Psoas muscle (tissue), 8 donors: ENCODE results near the gene RFC2. TPM values are rescaled to one million over a fixed set of nuclear protein-coding genes. Genes with fewer than 3 reads are reported as not detected.
A peak's percentile ranks its signal among the peaks of the same experiment; 100 is the strongest.
"Not testable (repeated sequence)": the region's sequence is repeated elsewhere in the genome, so short reads cannot be mapped to it uniquely, and the experiment has no call there.

ENCODE experiments used
- ATAC-seq, 4 donors: fragments of 200-7000 bp; cut with Tn5 transposase; one replicate each; pipeline ENCODE4 v1.9.1; 2020; ENCODE audit warnings: moderate library complexity in 3 of 4, mild to moderate bottlenecking in 2 of 4
- DNase-seq, 2 donors: peaks; one replicate each; pipeline ENCODE4 v3.0.0-alpha.2; 2020
- H3K27ac ChIP-seq: fragments of 200-600 bp; one replicate; pipeline ENCODE4 v1.8.0; 2022
- H3K27me3 ChIP-seq, 3 donors: fragments of 200-600 bp in 1 of 3; one replicate each; pipeline versions ENCODE4 v1.6.1 to v1.8.0; 2013 to 2022; ENCODE audit warnings: low read length in 2 of 3, mild to moderate bottlenecking in 2 of 3, moderate library complexity in 1 of 3; ENCODE audit not compliant: insufficient read depth in 3 of 3
- H3K36me3 ChIP-seq, 2 donors: fragments of 200-600 bp in 1 of 2; one replicate each; pipeline versions ENCODE4 v1.6.1 to v1.8.0; 2013 to 2022; ENCODE audit warnings: low read depth in 1 of 2, mild to moderate bottlenecking in 1 of 2, moderate library complexity in 1 of 2; ENCODE audit not compliant: insufficient read depth in 1 of 2
- H3K4me1 ChIP-seq: fragments of 200-600 bp; one replicate; pipeline ENCODE4 v1.8.0; 2022
- H3K4me3 ChIP-seq: fragments of 200-600 bp; one replicate; pipeline ENCODE4 v1.8.0; 2022; ENCODE audit warnings: mild to moderate bottlenecking
- H3K9me3 ChIP-seq: fragments of 200-600 bp; one replicate; pipeline ENCODE4 v1.8.0; 2022
- WGBS, 3 donors: extraction: QIAGEN DNeasy Blood & Tissue Kit; methylation state at CpG; one replicate each; pipeline versions ENCODE4 v1.1.6 to v1.1.7; 2013; 5-methylcytosine and 5-hydroxymethylcytosine counted together
- intact Hi-C, 2 donors: fragments of 100-400 bp; cut with DNase I; formaldehyde crosslinking; loops; one replicate each; pipeline versions ENCODE4 v1.11.0 to v1.14.2; 2022
- polyA plus RNA-seq, 3 donors: library from polyadenylated mRNA; stranded (reverse); fragments of 200-250 nt; gene quantifications; one replicate each; pipeline ENCODE4 v1.2.3, GENCODE V29; 2013
- total RNA-seq, 4 donors: library from RNA; stranded (reverse); fragmentation: NEBNext Ultra II Directional in 2 of 4; extraction: Animal tissue kit (Norgen Biotek cat#: 25700) in 2 of 4; gene quantifications; one replicate each; pipeline versions ENCODE4 v1.2.1 to v1.2.4, GENCODE V29; 2021 to 2023
- TF ChIP-seq, protein P1 (sequence below): fragments of 200-600 bp; IDR thresholded peaks from one replicate; pipeline ENCODE4 v1.8.0; 2022; ENCODE audit warnings: antibody characterized with exemption
- donor health status: healthy with polysubstance abuse.
- donor health status: DM: no; HTN: no; CAD: no; lungs with moderate emphysema.
- donor health status: Bipolar disorder and iron deficiency.
- donor health status: healthy.
- donor health status: DM: yes; HTN: yes; CAD: no.
- donor health status: DM: no; HTN: no; CAD: no.
- donor health status: DM: no; HTN: no; CAD: no.
- donor health status: DM: yes; HTN: yes; CAD: no.

The RFC2 gene
- total and polyA plus RNA-seq, 7 donors = 13.7 to 25.8 (median 19.8) TPM

DNA sequence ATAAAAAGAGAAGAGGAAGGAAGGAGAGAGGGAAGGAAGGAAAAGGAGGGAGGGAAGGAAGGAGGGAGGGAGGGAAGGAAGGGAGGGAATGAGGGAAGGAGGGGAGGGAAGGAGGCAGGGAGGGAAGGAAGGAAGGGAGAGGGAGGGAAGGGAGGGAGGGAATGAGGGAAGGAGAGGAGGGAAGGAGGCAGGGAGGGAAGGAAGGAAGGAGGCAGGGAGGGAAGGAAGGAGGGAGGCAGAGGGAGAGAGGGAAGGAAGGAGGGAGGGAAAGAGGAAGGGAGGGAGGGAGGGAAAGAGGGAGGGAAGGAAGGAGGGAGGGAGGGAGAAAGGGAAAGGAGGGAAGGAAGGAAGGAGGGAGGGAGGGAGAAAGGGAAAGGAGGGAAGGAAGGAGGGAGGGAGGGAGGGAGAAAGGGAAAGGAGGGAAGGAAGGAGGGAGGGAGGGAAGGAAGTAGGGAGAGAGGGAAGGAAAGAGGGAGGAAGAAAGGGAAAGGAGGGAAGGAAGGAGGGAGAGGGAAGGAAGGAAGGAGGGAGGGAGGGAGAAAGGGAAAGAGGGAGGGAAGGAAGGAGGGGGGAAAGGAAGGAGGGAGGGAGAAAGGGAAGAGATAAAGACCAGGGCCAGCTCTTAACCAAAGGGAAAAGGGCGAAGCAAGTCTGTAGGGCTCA, 50.1 kb downstream of the RFC2 start:
- Histone ChIP-seq H3K4me3 (no peak overlapping the region), H3K4me1 (peaks cover 2% of the 10 kb centered on the region), H3K36me3 (peaks cover 0 to 15% of the 10 kb centered on the region in 2 donors), H3K27ac (no peak overlapping the region), H3K9me3 (no peaks in the 10 kb centered on the region), H3K27me3 (no peaks in the 10 kb centered on the region)
- 78 to 88% (median 83%) methylated on average over 1 of the region's 1 CpG for WGBS, 3 donors
- TF ChIP-seq, protein P1, sequence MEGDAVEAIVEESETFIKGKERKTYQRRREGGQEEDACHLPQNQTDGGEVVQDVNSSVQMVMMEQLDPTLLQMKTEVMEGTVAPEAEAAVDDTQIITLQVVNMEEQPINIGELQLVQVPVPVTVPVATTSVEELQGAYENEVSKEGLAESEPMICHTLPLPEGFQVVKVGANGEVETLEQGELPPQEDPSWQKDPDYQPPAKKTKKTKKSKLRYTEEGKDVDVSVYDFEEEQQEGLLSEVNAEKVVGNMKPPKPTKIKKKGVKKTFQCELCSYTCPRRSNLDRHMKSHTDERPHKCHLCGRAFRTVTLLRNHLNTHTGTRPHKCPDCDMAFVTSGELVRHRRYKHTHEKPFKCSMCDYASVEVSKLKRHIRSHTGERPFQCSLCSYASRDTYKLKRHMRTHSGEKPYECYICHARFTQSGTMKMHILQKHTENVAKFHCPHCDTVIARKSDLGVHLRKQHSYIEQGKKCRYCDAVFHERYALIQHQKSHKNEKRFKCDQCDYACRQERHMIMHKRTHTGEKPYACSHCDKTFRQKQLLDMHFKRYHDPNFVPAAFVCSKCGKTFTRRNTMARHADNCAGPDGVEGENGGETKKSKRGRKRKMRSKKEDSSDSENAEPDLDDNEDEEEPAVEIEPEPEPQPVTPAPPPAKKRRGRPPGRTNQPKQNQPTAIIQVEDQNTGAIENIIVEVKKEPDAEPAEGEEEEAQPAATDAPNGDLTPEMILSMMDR = no peak
- DNase-seq (no peak), ATAC-seq (no peak)
- intact Hi-C loops = loop anchor here in 1 of 2 donors (1.0 kb wide), 1 partner anchor 196 kb away; no protein-coding TSS in a partner anchor

DNA sequence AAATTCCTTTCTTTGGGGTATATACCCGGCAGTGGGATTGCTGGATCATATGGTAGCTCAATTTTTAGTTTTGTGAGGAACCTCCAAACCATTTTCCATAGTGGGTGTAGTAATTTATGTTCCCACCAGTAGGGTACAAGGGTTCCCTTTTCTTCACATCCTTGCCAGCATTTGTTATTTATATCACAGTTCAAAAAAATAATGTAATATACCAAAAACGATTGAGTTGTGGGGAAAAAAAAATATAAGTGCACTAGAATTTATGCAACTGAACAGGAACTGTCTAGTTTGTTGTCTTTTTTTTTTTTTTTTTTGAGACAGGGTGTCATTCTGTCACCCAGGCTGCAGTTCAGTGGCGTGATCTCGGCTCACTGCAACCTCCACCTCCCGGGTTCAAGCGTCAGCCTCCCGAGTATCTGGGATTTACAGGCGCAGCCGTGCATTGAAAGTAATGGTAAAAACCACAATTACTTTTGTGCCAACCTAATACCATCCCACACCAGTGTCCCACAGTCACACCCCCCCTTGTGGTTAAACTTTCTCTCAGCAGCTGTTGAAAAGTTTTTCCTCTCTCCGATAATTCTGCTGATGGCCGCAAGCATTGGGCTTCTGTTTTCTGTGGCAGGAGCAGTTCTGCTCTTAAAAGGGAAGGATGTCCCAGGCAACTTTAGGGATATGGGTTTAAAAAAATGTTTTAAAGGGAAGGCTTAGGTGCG, 51.2 kb downstream of the RFC2 start:
- peaks cover 0 to 23% of the 10 kb centered on the region in 2 donors for H3K36me3 ChIP-seq
- H3K27ac ChIP-seq = no peak overlapping the region
- no peak for ATAC-seq
- DNase-seq = no peak
- TF ChIP-seq, protein P1 = peak; percentile 26
- no peaks in the 10 kb centered on the region for H3K9me3 ChIP-seq
- H3K4me1 ChIP-seq = peaks cover 2% of the 10 kb centered on the region
- 39 to 63% (median 41%) methylated on average over 12 of the region's 12 CpGs for WGBS, 3 donors
- H3K4me3 ChIP-seq = no peak overlapping the region
- intact Hi-C loops = no loop called here
- H3K27me3 ChIP-seq = no peaks in the 10 kb centered on the region

DNA sequence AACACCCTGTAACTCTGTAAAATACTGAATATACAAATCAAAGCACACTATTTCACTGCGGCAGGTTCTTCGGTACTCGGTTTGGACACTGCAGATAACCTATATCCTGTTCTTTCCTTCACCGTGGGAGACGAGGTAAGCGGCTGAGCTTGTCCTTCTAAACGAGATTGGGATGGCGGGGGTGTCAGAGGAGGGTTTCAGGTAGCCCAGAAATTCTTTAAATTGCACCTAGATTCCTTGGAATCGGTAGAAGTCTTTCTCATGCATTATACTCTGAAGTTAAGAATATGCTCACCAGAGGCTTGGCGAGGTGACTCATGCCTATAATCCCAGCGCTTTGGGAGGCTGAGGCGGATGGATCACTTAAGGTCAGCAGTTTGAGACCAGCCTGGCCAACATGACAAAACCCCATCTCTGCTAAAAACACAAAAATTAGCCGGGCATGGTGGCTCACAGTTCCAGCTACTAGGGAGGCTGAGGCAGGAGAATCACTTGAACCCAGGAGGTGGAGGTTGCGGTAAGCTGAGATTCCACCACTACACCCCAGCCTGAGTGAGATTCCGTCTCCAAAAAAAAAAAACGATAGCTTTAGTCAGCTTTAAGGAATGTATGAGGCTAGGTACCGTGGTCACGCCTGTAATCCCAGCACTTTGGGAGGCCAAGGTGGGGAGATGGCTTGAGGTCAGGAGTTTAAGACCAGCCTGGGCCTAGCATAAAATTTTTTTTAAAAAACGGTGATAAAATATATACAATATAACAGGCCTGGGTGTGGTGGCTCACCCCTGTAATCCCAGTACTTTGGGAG, 54.4 kb downstream of the RFC2 start:
- H3K36me3 ChIP-seq = peaks cover 2 to 52% of the 10 kb centered on the region in 2 donors
- ATAC-seq (no peak), DNase-seq (no peak)
- intact Hi-C loops = no loop called here
- no peaks in the 10 kb centered on the region for H3K9me3 ChIP-seq
- 77 to 81% (median 77%) methylated on average over 19 of the region's 19 CpGs for WGBS, 3 donors
- no peaks in the 10 kb centered on the region for H3K27me3 ChIP-seq
- no peak overlapping the region for H3K27ac ChIP-seq
- H3K4me3 ChIP-seq = no peak overlapping the region
- no peaks in the 10 kb centered on the region for H3K4me1 ChIP-seq
- TF ChIP-seq, protein P1 = no peak

DNA sequence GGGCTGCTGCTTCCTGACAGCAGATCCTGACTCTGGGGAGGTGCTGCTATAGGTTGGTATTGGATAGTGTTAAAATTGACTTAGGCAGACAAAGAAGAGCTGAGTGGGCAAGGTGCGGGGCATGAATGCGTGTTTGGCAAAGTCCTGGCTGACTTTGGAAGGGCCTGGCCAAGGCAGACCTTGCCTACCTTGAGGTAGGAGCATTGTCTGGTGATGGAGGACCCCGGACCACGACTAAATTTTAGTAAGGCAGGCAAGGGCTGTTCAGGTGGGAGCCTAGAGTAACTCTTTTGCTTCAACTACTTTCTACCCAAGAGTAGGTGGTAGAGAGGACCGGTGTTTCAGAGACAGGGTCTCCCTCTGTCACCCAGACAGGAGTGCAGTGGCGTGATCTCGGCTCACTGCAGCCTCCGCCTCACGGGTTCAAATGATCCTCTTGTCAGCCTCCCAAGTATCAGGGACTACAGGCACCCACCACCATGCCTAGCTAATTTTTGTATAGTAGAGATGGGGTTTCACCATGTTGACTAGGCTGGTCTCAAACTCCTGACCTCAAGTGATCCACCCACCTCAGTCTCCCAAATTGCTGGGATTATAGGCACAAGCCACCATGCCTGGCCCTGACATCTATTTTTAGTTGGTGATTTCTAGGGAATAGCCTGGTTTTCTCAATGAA, 56.6 kb downstream of the RFC2 start:
- ATAC-seq = peak in 2 of 4 donors; percentile 5 to 10
- Histone ChIP-seq H3K36me3 (peaks cover 6 to 70% of the 10 kb centered on the region in 2 donors), H3K27ac (no peak overlapping the region), H3K4me3 (no peak overlapping the region), H3K4me1 (no peaks in the 10 kb centered on the region), H3K9me3 (no peaks in the 10 kb centered on the region), H3K27me3 (no peaks in the 10 kb centered on the region)
- DNase-seq = peak in 1 of 2 donors; percentile 19
- TF ChIP-seq, protein P1 = no peak
- intact Hi-C loops = no loop called here
- WGBS, 3 donors = 88 to 94% (median 93%) methylated on average over 9 of the region's 9 CpGs

DNA sequence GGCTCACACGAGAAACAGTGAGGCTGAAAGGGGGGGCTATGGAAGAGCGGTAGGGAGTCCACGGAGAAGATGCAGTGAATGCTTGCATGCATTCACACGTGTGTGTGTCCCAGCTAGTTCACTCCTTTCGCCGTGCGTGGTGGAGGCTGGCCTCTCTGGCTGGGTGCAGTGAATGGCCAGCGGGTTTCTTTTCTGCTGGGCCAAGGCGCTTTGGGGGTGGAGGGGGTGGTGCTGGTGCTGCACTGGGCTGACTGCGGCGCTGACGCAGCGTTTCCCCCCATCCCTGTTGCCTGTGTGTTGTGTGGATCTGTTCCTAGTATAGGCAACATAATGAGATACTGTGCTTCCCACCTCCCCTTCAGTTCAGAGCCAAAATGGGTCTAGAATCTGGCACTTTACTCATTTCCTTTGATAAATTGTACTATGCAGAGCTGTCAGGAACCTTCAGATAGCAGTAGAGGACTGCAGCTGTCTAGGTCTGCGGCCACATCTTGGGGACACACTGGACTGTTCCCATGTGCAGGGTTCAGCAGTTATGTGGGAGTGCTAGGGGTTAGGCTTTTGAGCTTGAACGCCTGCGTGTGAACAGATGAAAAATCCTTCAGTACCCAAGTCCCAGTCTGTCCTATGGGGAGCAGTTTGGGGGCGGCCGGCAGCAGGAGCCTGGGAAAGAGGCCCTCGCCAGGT, 58.1 kb downstream of the RFC2 start:
- H3K4me1 ChIP-seq, H3K27me3 ChIP-seq, H3K9me3 ChIP-seq, H3K27ac ChIP-seq, H3K4me3 ChIP-seq, intact Hi-C loops, ATAC-seq: not testable (repeated sequence)
- WGBS, 3 donors = 85 to 93% (median 88%) methylated on average over 15 to 16 of the region's 19 CpGs
- peaks cover 8 to 80% of the 10 kb centered on the region in 2 donors for H3K36me3 ChIP-seq
- peak in 1 of 2 donors; percentile 32 for DNase-seq

DNA sequence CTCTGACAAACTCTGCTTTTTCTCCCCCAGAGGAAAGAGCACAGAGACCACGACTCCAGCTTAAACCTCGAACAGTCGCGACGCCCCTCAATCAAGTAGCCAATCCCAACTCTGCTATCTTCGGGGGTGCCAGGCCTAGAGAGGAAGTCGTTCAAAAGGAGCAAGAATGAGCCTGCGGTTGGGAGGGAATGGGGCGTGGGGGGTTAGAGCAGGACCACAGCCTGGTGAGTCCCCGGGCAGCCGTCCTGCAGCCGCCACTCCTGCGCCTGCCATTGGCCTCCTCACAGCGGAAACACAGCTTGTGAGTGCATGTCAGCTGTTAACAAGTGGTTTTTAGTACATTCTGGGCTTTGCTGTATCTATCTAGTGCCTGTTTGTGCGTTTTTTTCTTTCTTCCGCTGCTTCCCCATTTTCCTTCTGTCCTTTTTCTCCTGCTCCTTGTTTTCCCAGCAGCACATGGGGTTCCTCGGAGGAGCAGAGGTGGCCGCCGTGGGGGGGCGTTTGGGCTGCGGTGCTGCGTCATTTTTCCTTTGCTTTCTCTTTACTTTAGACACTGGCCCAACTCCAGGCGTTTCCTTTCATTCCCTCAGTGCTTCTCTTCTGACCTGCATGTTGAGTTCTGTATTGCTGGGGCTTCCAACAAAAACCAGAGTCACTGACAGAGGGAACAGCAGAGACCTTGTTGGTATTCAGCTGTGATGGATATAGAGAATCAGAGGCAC, 58.9 kb downstream of the RFC2 start:
- peaks cover 9 to 88% of the 10 kb centered on the region in 2 donors for H3K36me3 ChIP-seq
- H3K27me3 ChIP-seq, DNase-seq, intact Hi-C loops, H3K27ac ChIP-seq, ATAC-seq, H3K4me3 ChIP-seq, H3K9me3 ChIP-seq, H3K4me1 ChIP-seq: not testable (repeated sequence)
- WGBS, 3 donors = 80 to 85% (median 83%) methylated on average over 15 to 18 of the region's 23 CpGs
